Tibial nerve (tissue), 4 donors: Measurements from ENCODE around the gene BCL2.

Experiments
- CTCF ChIP-seq, 5 experiments: fragments of 200-600 bp in 3 of 5; fragments of 450-650 bp in 2 of 5; sonication (generic) in 3 of 5; IDR thresholded peaks; one replicate each; pipeline ENCODE4 v1.5.1; 2016 to 2019; ENCODE audit warnings: antibody characterized with exemption in 5 of 5, mild to moderate bottlenecking in 3 of 5, moderate library complexity in 2 of 5
- EP300 ChIP-seq, 2 donors: sonication (generic); formaldehyde crosslinking; IDR thresholded peaks; one replicate each; pipeline ENCODE4 v1.6.1; 2017; ENCODE audit warnings: antibody characterized with exemption in 2 of 2, mild to moderate bottlenecking in 1 of 2
- POLR2A ChIP-seq, 2 donors: fragments of 450-650 bp; IDR thresholded peaks; one replicate each; pipeline ENCODE4 v1.6.1; 2017; ENCODE audit warnings: antibody characterized with exemption in 2 of 2, mild to moderate bottlenecking in 2 of 2, moderate library complexity in 2 of 2

- TF ChIP-seq POLR2A (IDR thresholded peaks at IDR 0.05) (no peak), CTCF (IDR thresholded peaks at IDR 0.05) (no peak), EP300 (IDR thresholded peaks at IDR 0.05) (no peak)
Measured at GRCh38 chr18:63088262-63088661, 231.3 kb downstream of the BCL2 start.
